SH-SY5Y (cell line): ENCODE results near the gene CUL4A.

ENCODE experiments used
- GATA2 ChIP-seq: IDR thresholded peaks from 2 replicates; pipeline ENCODE4 v1.6.1; 2011; ENCODE audit warnings: mild to moderate bottlenecking, low read depth, low read length
- GATA3 ChIP-seq: IDR thresholded peaks from 2 replicates; pipeline ENCODE4 v1.6.1; 2011; ENCODE audit warnings: low read depth, mild to moderate bottlenecking, low read length, moderate library complexity

- no peak for TF ChIP-seq GATA3
- TF ChIP-seq GATA2 = no peak
These were observed 95.8 kb downstream of the CUL4A start for GRCh38 chr13:113305208-113305607.
